Adrenal gland (tissue), 12 donors: ENCODE measurements around the gene GPD1L. TPM values are rescaled to one million over a fixed set of nuclear protein-coding genes. Genes with fewer than 3 reads are reported as not detected.

ENCODE experiments used
- DNase-seq, 7 donors: peaks; one replicate each; pipeline ENCODE4 v3.0.0-alpha.2; 2019 to 2020
- H3K27ac ChIP-seq, 5 donors: fragments of 200-600 bp; sonication (generic) in 4 of 5; 1 replicate in 3 of 5; 2 replicates in 2 of 5; pipeline versions ENCODE4 v1.5.1 to v1.8.0; 2016 to 2020; ENCODE audit warnings: mild to moderate bottlenecking in 1 of 5
- H3K27me3 ChIP-seq: fragments of 200-600 bp; 2 replicates; pipeline ENCODE4 v1.8.0; 2021
- H3K36me3 ChIP-seq, 2 donors: fragments of 200-600 bp; replicated peaks in 1 of 2; 1 replicate in 1 of 2; 2 replicates in 1 of 2; pipeline versions ENCODE4 v1.5.1 to v1.8.0; 2018 to 2022
- H3K4me1 ChIP-seq, 2 donors: fragments of 200-600 bp; replicated peaks in 1 of 2; 1 replicate in 1 of 2; 2 replicates in 1 of 2; pipeline versions ENCODE4 v1.5.1 to v1.8.0; 2018 to 2021
- H3K4me3 ChIP-seq, 4 donors: fragments of 200-600 bp; sonication (generic) in 3 of 4; one replicate each; pipeline ENCODE4 v1.5.1; 2016 to 2018
- H3K9me3 ChIP-seq, 3 donors: fragments of 200-600 bp; sonication (generic) in 1 of 3; replicated peaks in 1 of 3; 1 replicate in 2 of 3; 2 replicates in 1 of 3; pipeline versions ENCODE4 v1.5.1 to v1.8.0; 2016 to 2021
- CTCF ChIP-seq, 6 experiments: fragments of 450-650 bp in 4 of 6; fragments of 200-600 bp in 2 of 6; sonication (generic) in 1 of 6; IDR thresholded peaks; 1 replicate in 5 of 6; 2 replicates in 1 of 6; pipeline versions ENCODE4 v1.5.1 to v1.8.0; 2016 to 2021; ENCODE audit warnings: antibody characterized with exemption in 6 of 6, mild to moderate bottlenecking in 2 of 6, moderate library complexity in 1 of 6
- POLR2A ChIP-seq, 2 donors: fragments of 450-650 bp; IDR thresholded peaks; one replicate each; pipeline ENCODE4 v1.6.1; 2017; ENCODE audit warnings: antibody characterized with exemption in 2 of 2, mild to moderate bottlenecking in 2 of 2, moderate library complexity in 1 of 2
- WGBS, 4 donors: extraction: QIAGEN DNeasy Blood & Tissue Kit in 2 of 4; methylation state at CpG; one replicate each; pipeline versions ENCODE4 v1.1.5 to v1.1.7; 2013 to 2017; 5-methylcytosine and 5-hydroxymethylcytosine counted together
- intact Hi-C, 2 donors: fragments of 100-400 bp; cut with DNase I; formaldehyde crosslinking; loops; one replicate each; pipeline versions ENCODE4 v1.14.1 to v1.15.0; 2022 to 2023
- polyA plus RNA-seq, 3 donors: library from polyadenylated mRNA; stranded (reverse); fragments of 200-250 nt in 2 of 3; fragments of 350-450 nt in 1 of 3; fragmentation: Illumina TruSeq in 1 of 3; extraction: RNeasy Lipid Tissue Mini Kit (QIAGEN cat#74804) in 1 of 3; gene quantifications; one replicate each; pipeline ENCODE4 v1.2.3, GENCODE V29; 2013 to 2014
- total RNA-seq, 9 donors: library from RNA; depleted of rRNA in 4 of 9; stranded (reverse); fragments of >200 nt in 4 of 9; fragments of 120-200 nt in 1 of 9; fragmentation: NEBNext Ultra II Directional in 1 of 9; extraction: Animal tissue kit (Norgen Biotek cat#: 25700) in 1 of 9; gene quantifications; one replicate each; pipeline versions ENCODE4 v1.1.0 to v1.2.4, GENCODE V29; 2013 to 2023
- donor health status: healthy with polysubstance abuse.
- donor health status: Bipolar disorder and iron deficiency.
- donor health status: DM: yes; HTN: yes; CAD: no.
- donor health status: DM: no; HTN: no; CAD: no.
- donor health status: DM: no; HTN: no; CAD: no.
- donor health status: DM: yes; HTN: yes; CAD: no.

GPD1L gene
- total and polyA plus RNA-seq, 12 donors = 19.7 to 131 (median 79.1) TPM

DNA sequence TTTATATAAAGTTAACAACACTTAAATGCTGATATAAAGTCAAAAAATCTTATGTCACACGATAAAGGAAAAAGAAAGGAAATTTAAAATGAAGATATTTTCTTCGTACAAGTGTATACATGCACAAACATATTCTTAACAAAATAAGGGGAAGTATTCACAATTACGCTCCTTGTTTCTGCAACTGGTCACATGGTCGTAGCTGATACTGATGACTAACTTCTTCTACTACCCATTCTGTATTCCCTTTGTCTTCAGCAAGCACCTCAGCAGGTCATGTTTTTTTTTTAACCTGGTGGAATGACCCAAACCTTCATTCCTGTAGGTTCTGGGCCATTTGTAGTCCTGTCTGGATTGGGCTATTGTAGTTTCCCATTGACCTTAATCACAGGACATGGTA is 102.0 kb downstream of the GPD1L start:
- no peaks in the 10 kb centered on the region for H3K27me3 ChIP-seq
- no peak overlapping the region for H3K27ac ChIP-seq
- DNase-seq = no peak
- H3K36me3 ChIP-seq = no peaks in the 10 kb centered on the region
- no peaks in the 10 kb centered on the region for H3K9me3 ChIP-seq
- H3K4me1 ChIP-seq = peaks cover 4 to 5% of the 10 kb centered on the region in 2 donors
- intact Hi-C loops = no loop called here
- WGBS, 4 donors = 82 to 89% (median 84%) methylated on average over 4 of the region's 4 CpGs
- no peak overlapping the region for H3K4me3 ChIP-seq
- TF ChIP-seq CTCF (IDR thresholded peaks at IDR 0.05) = no peak
- no peak for TF ChIP-seq POLR2A (IDR thresholded peaks at IDR 0.05)

DNA sequence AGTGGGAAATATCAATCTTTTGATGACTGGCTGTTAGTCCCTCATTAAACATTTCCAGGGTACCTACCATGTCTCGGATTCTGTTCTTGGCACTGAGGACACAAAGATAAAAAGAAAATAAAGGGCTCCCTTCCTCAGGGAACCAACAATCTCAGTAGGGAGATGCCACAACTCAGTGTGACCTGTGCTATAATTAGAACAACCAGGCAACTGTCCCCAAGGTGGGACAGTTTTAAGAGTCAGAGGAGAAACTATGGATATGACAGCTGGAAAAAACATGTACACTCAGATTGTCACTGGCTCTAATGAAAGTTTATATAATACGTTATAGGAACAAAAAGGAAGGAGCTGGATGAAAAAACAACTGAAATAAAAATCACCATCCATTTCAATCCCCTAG is 108.8 kb downstream of the GPD1L start:
- Histone ChIP-seq H3K27ac (no peak overlapping the region), H3K27me3 (no peaks in the 10 kb centered on the region), H3K4me3 (no peak overlapping the region), H3K36me3 (no peaks in the 10 kb centered on the region), H3K4me1 (no peaks in the 10 kb centered on the region), H3K9me3 (no peaks in the 10 kb centered on the region)
- intact Hi-C loops = no loop called here
- TF ChIP-seq CTCF (IDR thresholded peaks at IDR 0.05) (no peak), POLR2A (IDR thresholded peaks at IDR 0.05) (no peak)
- no peak for DNase-seq
- WGBS, 4 donors = 79 to 90% (median 83%) methylated on average over 2 of the region's 2 CpGs

GRCh38 chr3:32216172-32216783 is 109.9 kb downstream of the GPD1L start:
- Histone ChIP-seq H3K36me3 (no peaks in the 10 kb centered on the region), H3K9me3 (no peaks in the 10 kb centered on the region), H3K27me3 (no peaks in the 10 kb centered on the region), H3K4me3 (no peak overlapping the region), H3K27ac (no peak overlapping the region), H3K4me1 (no peaks in the 10 kb centered on the region)
- intact Hi-C loops = no loop called here
- TF ChIP-seq CTCF (IDR thresholded peaks at IDR 0.05) (no peak), POLR2A (IDR thresholded peaks at IDR 0.05) (no peak)
- no peak for DNase-seq
- WGBS, 4 donors = 63 to 67% (median 66%) methylated on average over 10 of the region's 10 CpGs

GRCh38 chr3:32217339-32217738 is 110.9 kb downstream of the GPD1L start:
- TF ChIP-seq CTCF (IDR thresholded peaks at IDR 0.05) (no peak), POLR2A (IDR thresholded peaks at IDR 0.05) (no peak)
- Histone ChIP-seq H3K27me3 (no peaks in the 10 kb centered on the region), H3K27ac (no peak overlapping the region), H3K36me3 (no peaks in the 10 kb centered on the region), H3K4me1 (no peaks in the 10 kb centered on the region), H3K4me3 (no peak overlapping the region), H3K9me3 (no peaks in the 10 kb centered on the region)
- 82 to 92% (median 84%) methylated on average over 2 of the region's 2 CpGs for WGBS, 4 donors
- DNase-seq = peak in 1 of 7 donors; percentile 40
- intact Hi-C loops = no loop called here

Other genes with a start within 250 kb of the GPD1L start
- 10 to 100 TPM in 5 of 9 donors, 1 to 10 TPM in 4; 7.2 to 55.6 (median 11.3) TPM for gene OSBPL10, start 125.4 kb upstream of the GPD1L start, total RNA-seq
- 1 to 10 TPM; 2.0 to 9.6 (median 2.2) TPM for gene OSBPL10, start 125.4 kb upstream of the GPD1L start, polyA plus RNA-seq
- 1 to 10 TPM in 2 of 9 donors, under 1 TPM in 7; 0.18 to 1.1 (median 0.45) TPM for gene ZNF860, start 124.9 kb upstream of the GPD1L start, total RNA-seq
- gene ZNF860, start 124.9 kb upstream of the GPD1L start, polyA plus RNA-seq = under 1 TPM; 0.10 to 0.71 (median 0.16) TPM
- 10 to 100 TPM in 7 of 9 donors, 1 to 10 TPM in 2; 8.2 to 24.1 (median 17.1) TPM for gene CMTM8, start 132.1 kb downstream of the GPD1L start, total RNA-seq
- gene CMTM8, start 132.1 kb downstream of the GPD1L start, polyA plus RNA-seq = 10 to 100 TPM in 2 of 3 donors, 1 to 10 TPM in 1; 3.3 to 16.6 (median 12.8) TPM